D721Med (cell line): ENCODE measurements around the gene COL5A1.

Experiments
- DNase-seq: peaks from one replicate; pipeline ENCODE4 v3.0.0; 2011; ENCODE audit warnings: low spot score; ENCODE audit not compliant: insufficient read length
- FAIRE-seq: peaks from 2 replicates; lab custom pipeline; 2011; peaks lifted over from hg19 to GRCh38; lab: Jason Lieb, UNC
- TF ChIP-seq, protein P1 (sequence below): IDR thresholded peaks from 2 replicates; pipeline ENCODE4 v1.5.1; 2012; ENCODE audit warnings: mild to moderate bottlenecking, control low read depth; ENCODE audit not compliant: insufficient read depth; ENCODE audit errors: missing control alignments

The COL5A1 gene

DNA sequence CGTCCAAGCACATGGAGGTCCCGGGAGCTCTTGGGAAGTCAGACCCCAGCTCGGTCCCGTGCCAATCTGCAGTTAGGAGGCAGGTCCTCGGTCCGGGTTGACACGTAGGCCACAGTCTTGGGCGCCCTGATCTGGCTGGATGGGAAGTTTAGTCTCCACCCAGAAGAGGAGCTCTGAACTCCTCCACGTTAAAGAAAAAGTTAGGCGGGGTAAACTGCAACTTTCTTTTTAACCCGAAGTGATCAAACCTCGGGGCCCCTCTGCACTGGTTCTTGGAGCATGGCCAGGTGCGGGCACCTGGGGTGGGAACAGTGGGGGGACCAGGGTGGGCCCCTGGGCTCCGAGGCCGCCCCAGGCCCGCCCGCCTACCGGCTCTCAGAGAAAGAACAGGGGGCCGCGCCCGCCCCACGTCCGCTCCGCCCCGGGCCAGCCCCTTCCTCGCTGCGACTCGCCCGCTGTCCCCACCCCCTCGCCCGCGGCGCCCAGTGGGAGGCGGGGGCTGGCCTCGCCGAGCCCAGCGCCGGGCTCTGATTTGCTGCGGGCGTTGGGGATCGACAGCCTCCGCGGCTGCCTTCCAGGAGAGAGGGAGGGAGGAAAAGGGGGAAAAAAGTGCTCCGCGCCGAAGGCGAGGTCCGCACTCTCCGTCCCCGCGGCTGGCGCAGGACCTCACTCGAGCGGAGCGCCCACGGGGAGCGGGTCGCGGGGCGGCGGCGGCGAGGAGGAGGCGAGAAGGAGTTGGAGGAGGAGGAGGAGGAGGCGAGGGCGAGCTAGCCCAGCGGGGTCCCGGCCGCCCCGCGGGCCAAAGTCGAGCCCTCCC, at the start of gene COL5A1:
Gene COL5A1, plus strand, starts transcription at position 631 of the 817 bp plus-strand sequence. CDS start 385 bp downstream, outside the sequence.
- TF ChIP-seq, protein P1, sequence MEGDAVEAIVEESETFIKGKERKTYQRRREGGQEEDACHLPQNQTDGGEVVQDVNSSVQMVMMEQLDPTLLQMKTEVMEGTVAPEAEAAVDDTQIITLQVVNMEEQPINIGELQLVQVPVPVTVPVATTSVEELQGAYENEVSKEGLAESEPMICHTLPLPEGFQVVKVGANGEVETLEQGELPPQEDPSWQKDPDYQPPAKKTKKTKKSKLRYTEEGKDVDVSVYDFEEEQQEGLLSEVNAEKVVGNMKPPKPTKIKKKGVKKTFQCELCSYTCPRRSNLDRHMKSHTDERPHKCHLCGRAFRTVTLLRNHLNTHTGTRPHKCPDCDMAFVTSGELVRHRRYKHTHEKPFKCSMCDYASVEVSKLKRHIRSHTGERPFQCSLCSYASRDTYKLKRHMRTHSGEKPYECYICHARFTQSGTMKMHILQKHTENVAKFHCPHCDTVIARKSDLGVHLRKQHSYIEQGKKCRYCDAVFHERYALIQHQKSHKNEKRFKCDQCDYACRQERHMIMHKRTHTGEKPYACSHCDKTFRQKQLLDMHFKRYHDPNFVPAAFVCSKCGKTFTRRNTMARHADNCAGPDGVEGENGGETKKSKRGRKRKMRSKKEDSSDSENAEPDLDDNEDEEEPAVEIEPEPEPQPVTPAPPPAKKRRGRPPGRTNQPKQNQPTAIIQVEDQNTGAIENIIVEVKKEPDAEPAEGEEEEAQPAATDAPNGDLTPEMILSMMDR: no peak
- DNase-seq: peak; percentile 94

DNA sequence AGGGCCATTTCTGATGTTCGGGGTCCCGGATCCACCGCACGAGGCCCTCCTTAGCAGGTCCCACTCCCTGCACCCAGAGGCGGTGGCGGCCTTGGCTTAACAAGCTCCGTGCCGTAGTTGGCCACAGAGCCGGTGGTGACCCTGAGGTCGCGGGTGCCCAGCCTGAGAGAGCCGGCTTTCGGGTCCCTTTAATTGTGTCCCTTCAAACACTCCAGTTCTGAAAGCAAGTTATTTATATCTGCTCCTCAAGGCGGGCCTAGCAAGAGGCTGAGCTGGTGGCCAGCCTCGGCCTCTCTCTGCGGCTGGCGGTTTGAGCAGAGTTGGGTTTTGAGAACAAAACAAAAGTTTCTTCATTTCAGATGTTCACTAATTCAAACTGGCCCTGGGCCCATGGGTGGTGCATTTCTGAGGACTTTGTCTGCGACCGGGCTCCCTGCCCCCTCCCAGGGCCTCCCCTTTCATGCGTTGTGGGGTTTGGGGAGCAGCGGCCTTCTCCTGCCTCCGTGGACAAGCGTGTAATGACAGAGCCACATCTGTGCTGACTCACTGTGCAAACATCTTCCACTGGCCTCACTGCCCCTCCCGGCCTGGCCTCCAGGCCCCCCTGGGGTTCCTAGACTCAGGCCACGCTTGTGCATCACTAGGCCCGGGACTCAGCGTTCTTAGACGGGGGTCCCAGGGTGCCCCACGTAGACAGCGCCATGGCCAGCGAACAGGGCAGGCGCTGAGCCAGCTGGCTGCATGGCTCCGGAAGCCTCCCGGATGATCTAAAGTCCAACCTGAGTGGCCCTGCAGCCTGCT, 49.4 kb upstream of the COL5A1 start:
- TF ChIP-seq, protein P1: no peak
- no peak for DNase-seq
- FAIRE-seq: no peak

More for the DNA sequence above, at the start of gene COL5A1:
- no peak for FAIRE-seq

DNA sequence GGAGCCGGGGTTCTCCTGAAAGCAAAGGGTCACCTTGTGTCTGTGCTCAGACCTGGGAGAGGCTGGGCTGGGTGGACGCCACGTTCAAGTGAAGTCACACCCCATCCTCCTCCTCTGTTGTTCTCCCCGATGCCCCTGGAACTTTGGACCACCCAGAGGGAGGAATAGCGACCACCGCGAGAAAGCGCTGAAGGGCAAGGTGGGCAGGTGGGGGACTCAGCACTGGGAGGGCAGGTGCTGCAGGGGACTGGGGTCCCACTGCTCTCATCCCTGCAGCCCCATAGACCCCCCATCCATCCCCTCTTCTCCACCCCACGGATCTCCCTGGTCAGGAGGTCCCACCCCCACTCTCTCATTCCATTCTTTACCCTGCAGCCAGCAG, 48.8 kb upstream of the COL5A1 start:
- no peak for DNase-seq
- TF ChIP-seq, protein P1: no peak
- FAIRE-seq: no peak

GRCh38 chr9:134593286-134594077, 48.1 kb upstream of the COL5A1 start:
- TF ChIP-seq, protein P1: no peak
- no peak for DNase-seq
- FAIRE-seq: no peak

DNA sequence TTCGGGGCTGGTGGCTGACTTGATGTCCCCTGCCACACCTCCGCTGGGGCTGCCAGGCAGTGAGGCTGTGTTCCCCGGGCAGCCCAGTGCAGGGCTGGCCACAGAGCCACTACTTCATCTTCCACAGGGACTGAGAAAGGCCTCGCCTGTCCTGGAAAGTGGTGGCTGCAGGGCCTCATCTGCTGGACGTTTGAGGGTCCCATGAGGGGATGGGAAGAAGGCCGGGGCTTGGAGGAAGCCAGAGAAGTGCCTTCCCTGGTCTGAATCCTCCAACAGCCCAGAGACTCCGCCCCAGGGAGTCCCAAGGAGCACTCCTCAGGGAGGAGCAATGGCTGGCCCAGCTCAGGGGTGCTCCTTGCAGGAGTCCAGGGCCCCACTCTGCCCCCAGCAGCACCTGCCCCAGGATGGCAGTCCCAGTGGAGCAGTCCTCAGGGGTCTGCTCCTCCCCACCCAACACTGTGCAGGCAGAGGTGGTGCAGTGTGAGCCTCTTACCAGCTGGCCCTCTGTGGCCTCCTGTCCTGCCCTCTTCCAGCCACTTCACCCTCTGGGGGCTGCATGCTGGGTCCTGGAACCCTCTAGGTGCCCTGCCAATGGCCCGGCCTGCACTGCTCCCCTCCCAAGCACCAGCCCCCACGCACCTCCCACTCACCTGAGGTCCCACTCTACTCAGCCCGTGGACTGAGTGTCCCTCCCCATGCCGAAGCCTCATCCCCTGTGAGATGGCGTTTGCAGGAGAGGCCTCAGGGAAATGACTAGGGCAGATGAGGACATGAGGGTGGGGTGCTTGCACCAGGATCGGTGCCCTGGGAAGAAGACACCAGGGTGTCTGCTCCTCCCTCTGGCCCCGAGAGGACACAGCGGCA, 47.3 kb upstream of the COL5A1 start:
- TF ChIP-seq, protein P1: no peak
- FAIRE-seq (no peak), DNase-seq (no peak)

- TF ChIP-seq, protein P1: no peak
- DNase-seq (no peak), FAIRE-seq (no peak)
These were observed 46.6 kb upstream of the COL5A1 start for GRCh38 chr9:134595014-134595413.
